ENCODE data around the gene SLC11A1. TPM values are rescaled to one million over a fixed set of nuclear protein-coding genes. Genes with fewer than 3 reads are reported as not detected.

SLC11A1 gene
- total RNA-seq, 1 donor from 2014 or later = 302 TPM

- intact Hi-C loops (cut with DNase I) = loop anchor here (10.0 kb wide), 1 partner anchor 101 kb away; the partner anchor contains the start of gene TMBIM1
- H3K4me1 ChIP-seq = peaks cover 20% of the 10 kb centered on the region
- TF ChIP-seq CTCF (IDR thresholded peaks at IDR 0.05) = no peak
- no peaks in the 10 kb centered on the region for H3K27me3 ChIP-seq
- peak overlapping the region; percentile 100 for H3K27ac ChIP-seq
- peak; percentile 73 for DNase-seq
- peak overlapping the region; percentile 79 for H3K4me3 ChIP-seq
- H3K36me3 ChIP-seq = no peaks in the 10 kb centered on the region
- ATAC-seq = no peak
- no peaks in the 10 kb centered on the region for H3K9me3 ChIP-seq
Observed at GRCh38 chr2:218395456-218395825, 13.4 kb downstream of the SLC11A1 start.

- peak; percentile 83 for TF ChIP-seq CTCF (IDR thresholded peaks at IDR 0.05)
- Histone ChIP-seq H3K4me3 (peak overlapping the region; percentile 79), H3K36me3 (no peaks in the 10 kb centered on the region), H3K4me1 (peaks cover 20% of the 10 kb centered on the region), H3K9me3 (no peaks in the 10 kb centered on the region), H3K27me3 (no peaks in the 10 kb centered on the region), H3K27ac (peak overlapping the region; percentile 100)
- DNase-seq (peak; percentile 97), ATAC-seq (peak; percentile 69)
- intact Hi-C loops (cut with DNase I) = loop anchor here (10.0 kb wide), 1 partner anchor 101 kb away; the partner anchor contains the start of gene TMBIM1
Observed at GRCh38 chr2:218395826-218396687, 14.0 kb downstream of the SLC11A1 start.

GRCh38 chr2:218396688-218397462, 14.8 kb downstream of the SLC11A1 start:
- H3K4me3 ChIP-seq = peak overlapping the region; percentile 79
- H3K27ac ChIP-seq = peak overlapping the region; percentile 100
- H3K9me3 ChIP-seq = no peaks in the 10 kb centered on the region
- ATAC-seq (peak; percentile 0), DNase-seq (peak; percentile 91)
- no peak for TF ChIP-seq CTCF (IDR thresholded peaks at IDR 0.05)
- intact Hi-C loops (cut with DNase I) = loop anchor here (10.0 kb wide), 1 partner anchor 102 kb away; the partner anchor contains the start of gene TMBIM1
- H3K4me1 ChIP-seq = peaks cover 28% of the 10 kb centered on the region
- H3K36me3 ChIP-seq = peaks cover 7% of the 10 kb centered on the region
- no peaks in the 10 kb centered on the region for H3K27me3 ChIP-seq

GRCh38 chr2:218397463-218397819, 15.4 kb downstream of the SLC11A1 start:
- H3K9me3 ChIP-seq = no peaks in the 10 kb centered on the region
- DNase-seq (no peak), ATAC-seq (no peak)
- TF ChIP-seq CTCF (IDR thresholded peaks at IDR 0.05) = no peak
- H3K27me3 ChIP-seq = no peaks in the 10 kb centered on the region
- H3K4me1 ChIP-seq = peaks cover 31% of the 10 kb centered on the region
- H3K4me3 ChIP-seq = peak overlapping the region; percentile 79
- peaks cover 13% of the 10 kb centered on the region for H3K36me3 ChIP-seq
- H3K27ac ChIP-seq = peak overlapping the region; percentile 100
- intact Hi-C loops (cut with DNase I) = loop anchor here (10.0 kb wide), 1 partner anchor 103 kb away; the partner anchor contains the start of gene TMBIM1

GRCh38 chr2:218397820-218398436, 15.9 kb downstream of the SLC11A1 start:
- Histone ChIP-seq H3K27me3 (no peaks in the 10 kb centered on the region), H3K4me1 (peaks cover 31% of the 10 kb centered on the region), H3K4me3 (peak overlapping the region; percentile 79), H3K9me3 (no peaks in the 10 kb centered on the region), H3K27ac (peak overlapping the region; percentile 100), H3K36me3 (peaks cover 18% of the 10 kb centered on the region)
- peak; percentile 10 for ATAC-seq
- no peak for TF ChIP-seq CTCF (IDR thresholded peaks at IDR 0.05)
- DNase-seq = peak; percentile 91
- intact Hi-C loops (cut with DNase I) = loop anchor here (10.0 kb wide), 1 partner anchor 103 kb away; the partner anchor contains the start of gene TMBIM1
